ENCODE measurements around the gene SEMA4A.

SEMA4A gene

DNA sequence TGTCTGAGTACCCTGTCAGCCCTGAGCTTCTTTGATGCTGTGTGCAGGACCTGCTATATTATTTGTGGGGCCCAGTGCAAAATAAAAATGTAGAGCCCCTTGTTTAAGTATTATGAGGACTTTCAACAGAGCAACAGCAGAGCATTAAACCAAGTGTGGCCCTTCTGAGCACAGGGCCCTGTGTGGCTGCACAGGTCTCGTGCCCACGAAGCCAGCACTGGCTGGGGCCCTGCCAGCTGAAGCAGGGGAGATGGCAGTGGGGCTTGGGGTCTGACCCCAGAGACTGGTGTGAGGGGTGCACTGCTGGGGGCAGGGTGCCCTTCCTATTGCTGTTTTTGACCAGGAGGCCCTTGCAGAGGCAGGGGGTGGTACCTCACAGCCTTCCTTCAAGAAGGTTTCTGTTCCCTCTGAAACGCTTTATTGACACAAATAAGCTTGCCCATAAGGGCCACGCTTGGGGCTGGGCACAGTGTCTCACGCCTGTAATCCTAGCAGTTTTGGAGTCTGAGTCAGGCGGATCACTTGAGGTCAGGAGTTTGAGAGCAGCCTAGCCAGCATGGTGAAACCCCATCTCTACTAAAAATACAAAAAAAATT, 2.2 kb upstream of the SEMA4A start:
- in situ Hi-C loops (cut with MboI; ENCODE audit: low sequenced_read_pairs, unreplicated experiment) = no loop called here
- TF ChIP-seq, protein P1, sequence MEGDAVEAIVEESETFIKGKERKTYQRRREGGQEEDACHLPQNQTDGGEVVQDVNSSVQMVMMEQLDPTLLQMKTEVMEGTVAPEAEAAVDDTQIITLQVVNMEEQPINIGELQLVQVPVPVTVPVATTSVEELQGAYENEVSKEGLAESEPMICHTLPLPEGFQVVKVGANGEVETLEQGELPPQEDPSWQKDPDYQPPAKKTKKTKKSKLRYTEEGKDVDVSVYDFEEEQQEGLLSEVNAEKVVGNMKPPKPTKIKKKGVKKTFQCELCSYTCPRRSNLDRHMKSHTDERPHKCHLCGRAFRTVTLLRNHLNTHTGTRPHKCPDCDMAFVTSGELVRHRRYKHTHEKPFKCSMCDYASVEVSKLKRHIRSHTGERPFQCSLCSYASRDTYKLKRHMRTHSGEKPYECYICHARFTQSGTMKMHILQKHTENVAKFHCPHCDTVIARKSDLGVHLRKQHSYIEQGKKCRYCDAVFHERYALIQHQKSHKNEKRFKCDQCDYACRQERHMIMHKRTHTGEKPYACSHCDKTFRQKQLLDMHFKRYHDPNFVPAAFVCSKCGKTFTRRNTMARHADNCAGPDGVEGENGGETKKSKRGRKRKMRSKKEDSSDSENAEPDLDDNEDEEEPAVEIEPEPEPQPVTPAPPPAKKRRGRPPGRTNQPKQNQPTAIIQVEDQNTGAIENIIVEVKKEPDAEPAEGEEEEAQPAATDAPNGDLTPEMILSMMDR (IDR thresholded peaks at IDR 0.05; ENCODE audit: borderline replicate concordance, control extremely low read depth, extremely low read depth, insufficient read depth, missing control alignments) = no peak
- no peak for DNase-seq (ENCODE audit: low spot score)

DNA sequence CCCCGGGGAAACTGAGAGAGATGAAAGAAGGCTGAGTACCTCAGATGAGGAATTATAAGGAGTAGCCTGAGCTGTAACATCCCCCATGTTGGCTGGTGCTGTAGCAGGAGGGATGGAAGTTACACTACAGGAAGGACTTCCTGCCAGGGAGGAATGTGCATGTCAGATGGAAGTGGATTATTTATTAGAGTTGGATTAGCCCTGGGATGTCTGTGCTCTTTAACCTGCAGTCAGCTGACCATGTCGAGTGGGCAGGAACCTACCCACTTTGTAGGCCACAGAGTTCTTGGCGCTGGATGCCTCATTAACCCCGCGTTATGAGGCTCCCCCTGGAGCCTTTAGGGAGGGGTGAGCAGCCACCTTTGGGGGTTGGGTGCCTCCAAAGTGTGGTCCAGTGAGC, 757 bp upstream of the SEMA4A start:
- in situ Hi-C loops (cut with MboI; ENCODE audit: low sequenced_read_pairs, unreplicated experiment) = no loop called here
- DNase-seq (ENCODE audit: low spot score) = no peak
- TF ChIP-seq, protein P1 (IDR thresholded peaks at IDR 0.05; ENCODE audit: borderline replicate concordance, control extremely low read depth, extremely low read depth, insufficient read depth, missing control alignments) = no peak

DNA sequence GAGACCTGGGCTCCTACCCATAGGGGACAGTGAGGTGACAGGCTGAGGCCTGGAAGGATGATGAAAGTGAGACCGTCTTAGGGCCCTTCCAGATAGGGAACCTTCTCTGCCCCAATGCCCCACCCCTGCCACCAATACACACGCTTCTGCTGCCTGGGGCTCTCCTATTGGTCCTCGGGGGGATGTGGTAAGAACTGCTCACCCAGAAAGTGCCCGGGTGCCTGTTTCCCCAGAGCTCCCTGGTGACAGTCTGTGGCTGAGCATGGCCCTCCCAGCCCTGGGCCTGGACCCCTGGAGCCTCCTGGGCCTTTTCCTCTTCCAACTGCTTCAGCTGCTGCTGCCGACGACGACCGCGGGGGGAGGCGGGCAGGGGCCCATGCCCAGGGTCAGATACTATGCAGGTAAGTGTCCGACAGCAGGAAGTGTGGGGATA, 948 bp downstream of the SEMA4A start:
- peak; percentile 72 for DNase-seq (ENCODE audit: low spot score)
- in situ Hi-C loops (cut with MboI; ENCODE audit: low sequenced_read_pairs, unreplicated experiment) = no loop called here
- TF ChIP-seq, protein P1 (IDR thresholded peaks at IDR 0.05; ENCODE audit: borderline replicate concordance, control extremely low read depth, extremely low read depth, insufficient read depth, missing control alignments) = no peak

DNA sequence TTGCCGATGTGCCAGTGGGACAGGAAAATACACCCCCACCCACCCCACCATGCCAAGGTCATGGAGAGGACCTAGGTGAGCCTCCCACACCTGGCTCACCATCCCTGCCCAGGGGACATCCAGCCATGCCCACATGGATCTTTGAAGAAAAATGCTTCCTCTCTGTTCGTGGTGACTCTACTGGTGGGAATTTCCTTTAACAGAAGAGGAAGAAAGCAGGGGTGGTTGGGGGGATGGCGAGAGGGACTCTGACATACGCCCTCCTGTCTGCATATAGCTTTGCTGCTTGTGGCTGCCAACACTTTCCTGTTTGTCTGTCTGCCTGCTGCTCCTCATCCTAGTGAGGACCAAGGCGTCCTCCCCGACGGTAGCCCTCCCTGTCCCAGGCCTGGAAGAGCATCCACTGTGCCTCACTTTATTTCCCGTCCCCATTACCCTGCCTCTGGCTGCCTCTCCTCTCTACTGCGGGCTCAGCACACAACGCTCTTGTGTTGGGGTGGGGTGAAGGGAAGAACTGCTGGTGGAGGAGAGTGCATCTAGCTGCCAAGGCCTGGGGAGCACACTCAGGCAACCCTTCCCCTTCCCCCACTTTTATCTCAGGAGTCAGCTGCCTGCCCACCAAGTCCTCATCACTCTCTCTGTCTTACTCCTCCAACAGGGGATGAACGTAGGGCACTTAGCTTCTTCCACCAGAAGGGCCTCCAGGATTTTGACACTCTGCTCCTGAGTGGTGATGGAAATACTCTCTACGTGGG, 2.5 kb downstream of the SEMA4A start:
- in situ Hi-C loops (cut with MboI; ENCODE audit: low sequenced_read_pairs, unreplicated experiment) = no loop called here
- no peak for DNase-seq (ENCODE audit: low spot score)
- TF ChIP-seq, protein P1 (IDR thresholded peaks at IDR 0.05; ENCODE audit: borderline replicate concordance, control extremely low read depth, extremely low read depth, insufficient read depth, missing control alignments) = no peak

DNA sequence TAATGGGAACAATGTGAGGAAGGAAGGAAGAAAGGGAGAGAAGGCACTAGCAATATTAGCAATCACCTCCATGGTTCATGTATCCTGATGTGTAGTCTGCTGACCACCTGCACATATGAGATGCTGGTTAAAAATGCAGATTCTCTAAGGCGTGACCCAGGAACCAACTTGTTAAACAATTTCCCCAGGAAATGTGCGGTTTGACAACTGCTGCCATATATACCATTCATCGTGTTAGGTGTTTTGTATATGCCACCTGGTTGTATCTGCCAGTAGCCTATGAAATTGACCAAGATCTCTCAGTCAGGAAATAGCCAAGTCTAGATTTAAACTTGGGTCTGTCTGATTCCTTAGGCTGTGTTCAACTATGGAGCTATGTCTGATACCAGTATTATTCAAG, 4.1 kb downstream of the SEMA4A start:
- no peak for DNase-seq (ENCODE audit: low spot score)
- TF ChIP-seq, protein P1 (IDR thresholded peaks at IDR 0.05; ENCODE audit: borderline replicate concordance, control extremely low read depth, extremely low read depth, insufficient read depth, missing control alignments) = no peak
- in situ Hi-C loops (cut with MboI; ENCODE audit: low sequenced_read_pairs, unreplicated experiment) = no loop called here

DNA sequence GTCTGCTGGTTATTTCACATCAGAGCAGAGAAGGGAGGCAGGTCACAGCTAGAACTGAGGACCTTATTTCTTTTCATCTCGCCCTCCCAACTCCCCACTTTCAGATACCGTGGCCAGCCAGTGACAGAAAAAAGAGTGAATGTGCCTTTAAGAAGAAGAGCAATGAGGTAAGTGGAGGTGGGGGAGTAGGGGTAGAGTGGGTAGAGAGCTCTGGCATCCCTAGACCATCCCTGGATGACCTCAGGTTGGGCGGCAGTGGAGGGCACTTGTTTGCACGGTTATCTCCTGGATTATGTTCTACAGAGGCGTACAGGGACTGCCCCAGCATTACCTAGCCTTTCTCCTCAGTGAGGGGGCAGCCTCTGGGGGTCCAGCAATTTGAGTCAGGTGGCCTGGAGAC, 4.6 kb downstream of the SEMA4A start:
- in situ Hi-C loops (cut with MboI; ENCODE audit: low sequenced_read_pairs, unreplicated experiment) = no loop called here
- no peak for DNase-seq (ENCODE audit: low spot score)

More for the DNA sequence above, 4.6 kb downstream of the SEMA4A start:
- TF ChIP-seq, protein P1 (IDR thresholded peaks at IDR 0.05; ENCODE audit: borderline replicate concordance, control extremely low read depth, extremely low read depth, insufficient read depth, missing control alignments) = no peak

Data from GM13976 (cell line).